HG02798 (cell line): ENCODE results near the gene ADAMTS8.

ENCODE experiments used
- ATAC-seq: cut with Tn5 transposase; IDR thresholded peaks from one replicate; pipeline ENCODE4 v1.9.1; 2021; ENCODE audit warnings: mild to moderate bottlenecking; ENCODE audit not compliant: unreplicated experiment, poor library complexity

ADAMTS8 gene

GRCh38 chr11:130464291-130464812 is 35.9 kb upstream of the ADAMTS8 start:
- no peak for ATAC-seq

- ATAC-seq = no peak
Observed at GRCh38 chr11:130462931-130463330, 34.5 kb upstream of the ADAMTS8 start.

GRCh38 chr11:130462101-130462885 is 33.9 kb upstream of the ADAMTS8 start:
- ATAC-seq = no peak

- no peak for ATAC-seq
Observed at GRCh38 chr11:130459521-130459920, 31.1 kb upstream of the ADAMTS8 start.

- no peak for ATAC-seq
Observed at GRCh38 chr11:130458410-130458729, 30.0 kb upstream of the ADAMTS8 start.

GRCh38 chr11:130457623-130458409 is 29.4 kb upstream of the ADAMTS8 start:
- no peak for ATAC-seq

DNA sequence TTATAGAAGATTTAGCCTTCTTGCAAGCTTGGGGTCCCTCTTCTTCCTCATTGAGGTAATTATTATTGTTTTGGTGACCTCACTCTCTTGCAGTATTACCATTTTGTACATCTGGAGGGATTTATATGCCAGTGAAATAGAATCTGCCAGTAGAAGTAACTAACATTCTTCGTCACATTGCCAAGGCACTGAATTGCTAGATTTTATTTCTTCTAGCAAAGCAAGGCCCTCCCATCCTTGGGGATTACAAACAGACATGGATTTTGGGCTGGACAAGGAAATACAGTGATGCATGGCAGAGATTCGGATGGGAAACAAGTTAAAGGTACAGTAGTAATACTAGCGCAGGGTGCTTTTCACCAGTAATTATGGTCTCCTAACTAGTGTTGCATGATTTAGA is 27.9 kb upstream of the ADAMTS8 start:
- ATAC-seq = no peak

GRCh38 chr11:130455483-130456127 is 27.2 kb upstream of the ADAMTS8 start:
- no peak for ATAC-seq

GRCh38 chr11:130454491-130455252 is 26.3 kb upstream of the ADAMTS8 start:
- ATAC-seq = no peak

GRCh38 chr11:130452940-130453339 is 24.5 kb upstream of the ADAMTS8 start:
- no peak for ATAC-seq

GRCh38 chr11:130452176-130452575 is 23.8 kb upstream of the ADAMTS8 start:
- ATAC-seq = no peak

- ATAC-seq = no peak
Observed at GRCh38 chr11:130451231-130452019, 23.0 kb upstream of the ADAMTS8 start.

GRCh38 chr11:130449996-130450769 is 21.8 kb upstream of the ADAMTS8 start:
- no peak for ATAC-seq

GRCh38 chr11:130449310-130449990 is 21.0 kb upstream of the ADAMTS8 start:
- ATAC-seq = no peak

DNA sequence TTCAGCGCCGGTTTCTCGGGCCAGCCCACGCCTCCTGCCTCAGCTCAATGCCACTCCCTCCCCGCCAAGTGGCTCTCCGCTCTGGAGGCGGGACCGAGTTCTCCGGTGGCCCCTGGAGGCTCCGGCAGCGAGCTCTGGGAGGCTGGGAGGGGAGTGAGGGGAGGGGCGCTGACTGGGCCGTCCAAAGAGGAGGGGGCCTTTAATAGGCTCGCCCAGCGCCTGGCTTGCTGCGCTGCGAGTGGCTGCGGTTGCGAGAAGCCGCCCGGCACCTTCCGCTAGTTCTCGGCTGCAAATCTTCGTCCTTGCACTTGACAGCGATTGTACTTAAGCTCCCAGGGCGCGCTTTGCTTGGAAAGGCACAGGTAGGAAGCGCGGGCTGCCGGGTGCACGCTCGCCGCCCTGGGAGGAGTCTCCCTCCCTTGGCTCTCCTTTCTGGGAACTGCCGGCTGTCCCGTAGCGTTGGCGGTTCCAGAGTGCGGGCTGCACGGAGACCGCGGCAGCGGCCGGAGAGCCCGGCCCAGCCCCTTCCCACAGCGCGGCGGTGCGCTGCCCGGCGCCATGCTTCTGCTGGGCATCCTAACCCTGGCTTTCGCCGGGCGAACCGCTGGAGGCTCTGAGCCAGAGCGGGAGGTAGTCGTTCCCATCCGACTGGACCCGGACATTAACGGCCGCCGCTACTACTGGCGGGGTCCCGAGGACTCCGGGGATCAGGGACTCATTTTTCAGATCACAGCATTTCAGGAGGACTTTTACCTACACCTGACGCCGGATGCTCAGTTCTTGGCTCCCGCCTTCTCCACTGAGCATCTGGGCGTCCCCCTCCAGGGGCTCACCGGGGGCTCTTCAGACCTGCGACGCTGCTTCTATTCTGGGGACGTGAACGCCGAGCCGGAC is 20.3 kb upstream of the ADAMTS8 start, which contains the start of gene ADAMTS15:
ADAMTS15 (plus strand) TSS at position 230 of the 894 bp plus-strand sequence; CDS start at position 559, 329 bp downstream.
- peak; percentile 43 for ATAC-seq

- no peak for ATAC-seq
Observed at GRCh38 chr11:130448039-130448415, 19.6 kb upstream of the ADAMTS8 start.

- no peak for ATAC-seq
Observed at GRCh38 chr11:130445788-130446187, 17.4 kb upstream of the ADAMTS8 start.
